Ovary (tissue), 3 donors: Measurements from ENCODE around the gene RNF224.

Experiments
- POLR2A ChIP-seq: fragments of 450-650 bp; IDR thresholded peaks from one replicate; pipeline ENCODE4 v1.6.1; 2017; ENCODE audit warnings: antibody characterized with exemption, mild to moderate bottlenecking, moderate library complexity
- TF ChIP-seq, protein P1 (sequence below), 3 donors: fragments of 450-650 bp in 2 of 3; fragments of 200-600 bp in 1 of 3; IDR thresholded peaks; one replicate each; pipeline versions ENCODE4 v1.5.1 to v1.8.0; 2016 to 2022; ENCODE audit warnings: antibody characterized with exemption in 3 of 3, mild to moderate bottlenecking in 1 of 3
- donor health status: DM: no; HTN: no; CAD: no.

DNA sequence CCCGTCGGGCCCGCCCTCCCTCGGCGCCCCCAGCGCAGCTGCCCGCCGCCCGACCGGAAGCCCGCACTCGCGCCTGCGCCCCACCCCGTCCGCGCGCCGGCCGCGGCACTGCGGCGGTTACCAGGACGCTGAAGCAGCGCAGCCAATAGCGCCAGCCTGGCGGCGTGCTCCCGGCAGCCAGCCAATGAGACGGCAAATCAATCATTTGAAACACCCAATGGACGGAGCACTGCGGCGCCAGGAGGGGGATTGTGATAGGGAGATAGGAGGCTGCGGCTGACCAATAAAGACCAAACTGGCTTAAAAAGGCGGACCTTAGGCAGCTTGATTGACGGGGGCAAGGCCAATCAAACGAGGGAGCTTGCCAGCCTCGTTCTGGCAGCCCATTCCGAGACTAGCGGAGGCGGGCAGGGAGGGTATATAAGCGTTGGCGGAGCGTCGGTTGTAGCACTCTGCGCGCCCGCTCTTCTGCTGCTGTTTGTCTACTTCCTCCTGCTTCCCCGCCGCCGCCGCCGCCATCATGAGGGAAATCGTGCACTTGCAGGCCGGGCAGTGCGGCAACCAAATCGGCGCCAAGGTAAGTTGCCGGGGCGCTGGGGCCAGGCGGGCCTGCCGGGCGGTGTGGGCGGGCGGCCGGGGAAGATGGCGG, 13.7 kb downstream of the RNF224 start, which contains the start of gene TUBB4B:
- TF ChIP-seq, protein P1, sequence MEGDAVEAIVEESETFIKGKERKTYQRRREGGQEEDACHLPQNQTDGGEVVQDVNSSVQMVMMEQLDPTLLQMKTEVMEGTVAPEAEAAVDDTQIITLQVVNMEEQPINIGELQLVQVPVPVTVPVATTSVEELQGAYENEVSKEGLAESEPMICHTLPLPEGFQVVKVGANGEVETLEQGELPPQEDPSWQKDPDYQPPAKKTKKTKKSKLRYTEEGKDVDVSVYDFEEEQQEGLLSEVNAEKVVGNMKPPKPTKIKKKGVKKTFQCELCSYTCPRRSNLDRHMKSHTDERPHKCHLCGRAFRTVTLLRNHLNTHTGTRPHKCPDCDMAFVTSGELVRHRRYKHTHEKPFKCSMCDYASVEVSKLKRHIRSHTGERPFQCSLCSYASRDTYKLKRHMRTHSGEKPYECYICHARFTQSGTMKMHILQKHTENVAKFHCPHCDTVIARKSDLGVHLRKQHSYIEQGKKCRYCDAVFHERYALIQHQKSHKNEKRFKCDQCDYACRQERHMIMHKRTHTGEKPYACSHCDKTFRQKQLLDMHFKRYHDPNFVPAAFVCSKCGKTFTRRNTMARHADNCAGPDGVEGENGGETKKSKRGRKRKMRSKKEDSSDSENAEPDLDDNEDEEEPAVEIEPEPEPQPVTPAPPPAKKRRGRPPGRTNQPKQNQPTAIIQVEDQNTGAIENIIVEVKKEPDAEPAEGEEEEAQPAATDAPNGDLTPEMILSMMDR (IDR thresholded peaks at IDR 0.05), result peak in 1 of 3 donors; percentile 6
- peak; percentile 100 for TF ChIP-seq POLR2A
